Liver (tissue), 5 donors: ENCODE results near the gene RIN1. TPM values are rescaled to one million over a fixed set of nuclear protein-coding genes. Genes with fewer than 3 reads are reported as not detected.

Source experiments
- polyA plus RNA-seq, 2 donors: library from polyadenylated mRNA; stranded (reverse) in 1 of 2; unstranded in 1 of 2; fragments of 200-250 nt in 1 of 2; fragments of >200 nt in 1 of 2; fragmentation: Nextera tagmentation in 1 of 2; extraction: Ambion mirVana in 1 of 2; gene quantifications; one replicate each; pipeline versions ENCODE4 v1.2.1 to v1.2.3, GENCODE V29; 2013 to 2015
- small RNA-seq: library from RNA; depleted of rRNA; stranded (forward); fragments of <200 nt; gene quantifications from one replicate; pipeline ENCODE3, GENCODE V24; 2014
- total RNA-seq, 2 donors: library from RNA; depleted of rRNA; stranded (reverse); fragments of >200 nt; gene quantifications; one replicate each; pipeline ENCODE4 v1.2.3, GENCODE V29; 2014
- donor health status: healthy.
- donor health status: healthy.
- donor health status: healthy.

RIN1 gene
- total and polyA plus RNA-seq, 4 donors: 0.11 to 1.1 (median 0.53) TPM

Small RNA genes within 50 kb of the gene (small RNA-seq; reads per million reads assigned to genes)
- not detected for gene RF00017

Other genes with a start within 250 kb of the RIN1 start
- gene KLC2, start 78.7 kb downstream of the RIN1 start, total RNA-seq: 1 to 10 TPM; 2.3 to 5.1 TPM
- gene KLC2, start 78.7 kb downstream of the RIN1 start, polyA plus RNA-seq: 1 to 10 TPM; 1.8 to 4.5 TPM
- gene RAB1B, start 67.8 kb downstream of the RIN1 start, total RNA-seq: 10 to 100 TPM; 40.4 to 43.8 TPM
- 10 to 100 TPM; 58.7 to 83.0 TPM for gene RAB1B, start 67.8 kb downstream of the RIN1 start, polyA plus RNA-seq
- gene CNIH2, start 58.3 kb downstream of the RIN1 start, total RNA-seq: not detected
- gene CNIH2, start 58.3 kb downstream of the RIN1 start, polyA plus RNA-seq: under 1 TPM in 1 of 2 donors, not detected in 1; 0.07 TPM
- gene YIF1A, start 47.3 kb downstream of the RIN1 start, total RNA-seq: 100 to 1,000 TPM in 1 of 2 donors, 10 to 100 TPM in 1; 93.0 to 115 TPM
- 100 to 1,000 TPM; 118 to 136 TPM for gene YIF1A, start 47.3 kb downstream of the RIN1 start, polyA plus RNA-seq
- gene TMEM151A, start 44.5 kb downstream of the RIN1 start, total RNA-seq: under 1 TPM in 1 of 2 donors, not detected in 1; 0.05 TPM
- gene TMEM151A, start 44.5 kb downstream of the RIN1 start, polyA plus RNA-seq: under 1 TPM in 1 of 2 donors, not detected in 1; 0.13 TPM
- gene CD248, start 19.4 kb downstream of the RIN1 start, total RNA-seq: 1 to 10 TPM; 1.0 to 3.0 TPM
- gene CD248, start 19.4 kb downstream of the RIN1 start, polyA plus RNA-seq: 1 to 10 TPM in 1 of 2 donors, under 1 TPM in 1; 0.64 to 1.5 TPM
- gene BRMS1, start 8.7 kb upstream of the RIN1 start, total RNA-seq: 10 to 100 TPM; 12.0 to 20.0 TPM
- gene BRMS1, start 8.7 kb upstream of the RIN1 start, polyA plus RNA-seq: 10 to 100 TPM; 20.6 to 24.0 TPM
- 10 to 100 TPM; 17.2 to 20.8 TPM for gene B4GAT1, start 11.2 kb upstream of the RIN1 start, total RNA-seq
- 10 to 100 TPM; 12.0 to 18.1 TPM for gene B4GAT1, start 11.2 kb upstream of the RIN1 start, polyA plus RNA-seq
- 1 to 10 TPM; 1.5 to 3.3 TPM for gene SLC29A2, start 35.3 kb upstream of the RIN1 start, total RNA-seq
- gene SLC29A2, start 35.3 kb upstream of the RIN1 start, polyA plus RNA-seq: 1 to 10 TPM; 1.2 to 1.6 TPM
- gene NPAS4, start 84.6 kb upstream of the RIN1 start, total RNA-seq: not detected
- under 1 TPM in 1 of 2 donors, not detected in 1; 0.01 TPM for gene NPAS4, start 84.6 kb upstream of the RIN1 start, polyA plus RNA-seq
- gene MRPL11, start 102.4 kb upstream of the RIN1 start, total RNA-seq: 10 to 100 TPM; 18.0 to 24.7 TPM
- 10 to 100 TPM; 39.9 to 45.6 TPM for gene MRPL11, start 102.4 kb upstream of the RIN1 start, polyA plus RNA-seq
- gene PELI3, start 130.5 kb upstream of the RIN1 start, total RNA-seq: 1 to 10 TPM; 1.9 to 5.4 TPM
- gene PELI3, start 130.5 kb upstream of the RIN1 start, polyA plus RNA-seq: 1 to 10 TPM; 1.7 to 2.4 TPM
- 10 to 100 TPM; 29.8 to 41.0 TPM for gene DPP3, start 144.0 kb upstream of the RIN1 start, total RNA-seq
- gene DPP3, start 144.0 kb upstream of the RIN1 start, polyA plus RNA-seq: 10 to 100 TPM; 10.9 to 24.8 TPM
- gene BBS1, start 174.2 kb upstream of the RIN1 start, total RNA-seq: 10 to 100 TPM in 1 of 2 donors, 1 to 10 TPM in 1; 9.8 to 18.5 TPM
- gene BBS1, start 174.2 kb upstream of the RIN1 start, polyA plus RNA-seq: 1 to 10 TPM; 4.2 to 7.5 TPM
- gene ZDHHC24, start 209.6 kb upstream of the RIN1 start, total RNA-seq: 1 to 10 TPM; 5.1 to 6.4 TPM
- 1 to 10 TPM; 4.1 to 5.2 TPM for gene ZDHHC24, start 209.6 kb upstream of the RIN1 start, polyA plus RNA-seq
- gene ACTN3, start 210.5 kb upstream of the RIN1 start, total RNA-seq: not detected
- not detected for gene ACTN3, start 210.5 kb upstream of the RIN1 start, polyA plus RNA-seq
- gene CTSF, start 232.2 kb upstream of the RIN1 start, total RNA-seq: 10 to 100 TPM in 1 of 2 donors, 1 to 10 TPM in 1; 8.5 to 20.2 TPM
- 10 to 100 TPM; 27.7 to 31.9 TPM for gene CTSF, start 232.2 kb upstream of the RIN1 start, polyA plus RNA-seq